OCI-LY3 (cell line): ENCODE measurements around the gene NT5E.

Experiments
- EZH2phosphoT487 ChIP-seq: fragments of 200-600 bp; shearing (Covaris generic); IDR thresholded peaks from 2 replicates; pipeline ENCODE4 v1.6.1; 2018; ENCODE audit warnings: antibody characterized with exemption, mixed run types, low read depth
- TF ChIP-seq, protein P1 (sequence below): fragments of 200-600, 300-600 bp; sonication (generic); IDR thresholded peaks from 2 replicates; pipeline ENCODE4 v1.5.1; 2014; ENCODE audit warnings: antibody characterized with exemption, low read length, low read depth

DNA sequence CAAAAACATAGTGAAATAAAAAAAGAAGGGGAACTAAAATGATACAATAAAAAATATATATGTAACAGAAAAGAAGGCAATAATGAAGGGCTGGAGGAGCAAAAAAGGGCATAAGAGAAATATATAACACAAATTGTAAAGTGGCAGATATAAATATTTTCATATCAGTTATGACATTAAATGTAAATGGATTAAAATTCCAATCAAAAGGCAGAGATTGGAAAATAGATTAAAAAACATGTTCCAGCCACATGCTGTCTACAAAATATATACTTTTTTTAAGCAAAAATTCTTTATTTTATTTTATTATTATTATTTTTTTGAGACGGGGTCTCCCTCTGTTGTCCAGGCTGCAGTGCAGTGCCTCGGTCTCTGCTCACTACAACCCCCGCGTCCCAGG, 23.9 kb upstream of the NT5E start:
- TF ChIP-seq, protein P1, sequence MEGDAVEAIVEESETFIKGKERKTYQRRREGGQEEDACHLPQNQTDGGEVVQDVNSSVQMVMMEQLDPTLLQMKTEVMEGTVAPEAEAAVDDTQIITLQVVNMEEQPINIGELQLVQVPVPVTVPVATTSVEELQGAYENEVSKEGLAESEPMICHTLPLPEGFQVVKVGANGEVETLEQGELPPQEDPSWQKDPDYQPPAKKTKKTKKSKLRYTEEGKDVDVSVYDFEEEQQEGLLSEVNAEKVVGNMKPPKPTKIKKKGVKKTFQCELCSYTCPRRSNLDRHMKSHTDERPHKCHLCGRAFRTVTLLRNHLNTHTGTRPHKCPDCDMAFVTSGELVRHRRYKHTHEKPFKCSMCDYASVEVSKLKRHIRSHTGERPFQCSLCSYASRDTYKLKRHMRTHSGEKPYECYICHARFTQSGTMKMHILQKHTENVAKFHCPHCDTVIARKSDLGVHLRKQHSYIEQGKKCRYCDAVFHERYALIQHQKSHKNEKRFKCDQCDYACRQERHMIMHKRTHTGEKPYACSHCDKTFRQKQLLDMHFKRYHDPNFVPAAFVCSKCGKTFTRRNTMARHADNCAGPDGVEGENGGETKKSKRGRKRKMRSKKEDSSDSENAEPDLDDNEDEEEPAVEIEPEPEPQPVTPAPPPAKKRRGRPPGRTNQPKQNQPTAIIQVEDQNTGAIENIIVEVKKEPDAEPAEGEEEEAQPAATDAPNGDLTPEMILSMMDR = no peak
- TF ChIP-seq EZH2phosphoT487 = no peak
